Endothelial cell (in vitro differentiated cells): ENCODE results near the gene GNAQ. TPM values are rescaled to one million over a fixed set of nuclear protein-coding genes. Genes with fewer than 3 reads are reported as not detected.
A peak's percentile ranks its signal among the peaks of the same experiment; 100 is the strongest.

Source experiments
- DNase-seq: peaks from one replicate; pipeline ENCODE4 v3.0.0; 2021; ENCODE audit warnings: low spot score
- H3K27ac Mint-ChIP-seq: one replicate; pipeline ENCODE4 v1.8.0; 2021; ENCODE audit warnings: mixed read lengths, inconsistent platforms; ENCODE audit not compliant: unreplicated experiment
- H3K27me3 Mint-ChIP-seq: one replicate; pipeline ENCODE4 v1.8.0; 2021; ENCODE audit warnings: mild to moderate bottlenecking, moderate library complexity, mixed read lengths, inconsistent platforms; ENCODE audit not compliant: unreplicated experiment
- H3K36me3 Mint-ChIP-seq: one replicate; pipeline ENCODE4 v1.8.0; 2021; ENCODE audit warnings: mild to moderate bottlenecking, low read depth, mixed read lengths, inconsistent platforms; ENCODE audit not compliant: unreplicated experiment
- H3K4me1 Mint-ChIP-seq: one replicate; pipeline ENCODE4 v1.8.0; 2021; ENCODE audit warnings: mild to moderate bottlenecking, mixed read lengths, inconsistent platforms; ENCODE audit not compliant: unreplicated experiment
- H3K4me3 Mint-ChIP-seq: one replicate; pipeline ENCODE4 v1.8.0; 2021; ENCODE audit warnings: mild to moderate bottlenecking, mixed read lengths, inconsistent platforms; ENCODE audit not compliant: unreplicated experiment
- H3K9me3 Mint-ChIP-seq: one replicate; pipeline ENCODE4 v1.8.0; 2021; ENCODE audit warnings: mixed read lengths, inconsistent platforms; ENCODE audit not compliant: unreplicated experiment
- total RNA-seq: library from RNA; stranded (reverse); fragmentation: NEBNext Ultra II Directional; extraction: Animal tissue kit (Norgen Biotek cat#: 25700); gene quantifications from one replicate; pipeline ENCODE4 v1.2.1, GENCODE V29; 2021; ENCODE audit not compliant: unreplicated experiment
- TF ChIP-seq, protein P1 (sequence below): fragments of 200-600 bp; sonication (generic); IDR thresholded peaks from one replicate; pipeline ENCODE4 v1.5.0; 2021; ENCODE audit warnings: antibody characterized with exemption; ENCODE audit not compliant: unreplicated experiment

GNAQ gene
- total RNA-seq, 1 donor from 2014 or later = 94.6 TPM

DNA sequence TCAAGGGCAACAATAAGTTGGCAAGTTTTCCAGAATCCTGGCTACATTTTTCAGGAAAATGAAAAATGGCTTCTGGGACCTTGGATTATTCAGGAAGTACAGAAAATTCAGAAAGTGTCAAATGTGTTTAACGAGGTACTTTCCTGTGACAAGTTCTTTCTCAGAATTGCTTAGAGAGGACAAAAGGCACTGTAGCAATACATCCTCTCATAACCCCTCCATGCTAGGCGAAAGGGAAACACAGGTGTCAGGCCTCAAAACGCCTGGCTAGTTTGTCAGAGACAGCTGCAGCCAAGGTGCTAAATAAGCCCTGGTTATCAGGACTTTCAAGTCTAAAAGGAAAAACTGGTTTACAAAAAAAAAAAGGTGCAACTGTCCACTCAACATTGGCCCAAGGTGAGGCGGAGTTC is 115.2 kb downstream of the GNAQ start:
- DNase-seq = no peak
- Mint-ChIP-seq H3K9me3 (no peaks in the 10 kb centered on the region), H3K27ac (no peak overlapping the region), H3K4me3 (no peak overlapping the region), H3K27me3 (no peaks in the 10 kb centered on the region), H3K4me1 (peaks cover 22% of the 10 kb centered on the region), H3K36me3 (peaks cover 2% of the 10 kb centered on the region)
- TF ChIP-seq, protein P1, sequence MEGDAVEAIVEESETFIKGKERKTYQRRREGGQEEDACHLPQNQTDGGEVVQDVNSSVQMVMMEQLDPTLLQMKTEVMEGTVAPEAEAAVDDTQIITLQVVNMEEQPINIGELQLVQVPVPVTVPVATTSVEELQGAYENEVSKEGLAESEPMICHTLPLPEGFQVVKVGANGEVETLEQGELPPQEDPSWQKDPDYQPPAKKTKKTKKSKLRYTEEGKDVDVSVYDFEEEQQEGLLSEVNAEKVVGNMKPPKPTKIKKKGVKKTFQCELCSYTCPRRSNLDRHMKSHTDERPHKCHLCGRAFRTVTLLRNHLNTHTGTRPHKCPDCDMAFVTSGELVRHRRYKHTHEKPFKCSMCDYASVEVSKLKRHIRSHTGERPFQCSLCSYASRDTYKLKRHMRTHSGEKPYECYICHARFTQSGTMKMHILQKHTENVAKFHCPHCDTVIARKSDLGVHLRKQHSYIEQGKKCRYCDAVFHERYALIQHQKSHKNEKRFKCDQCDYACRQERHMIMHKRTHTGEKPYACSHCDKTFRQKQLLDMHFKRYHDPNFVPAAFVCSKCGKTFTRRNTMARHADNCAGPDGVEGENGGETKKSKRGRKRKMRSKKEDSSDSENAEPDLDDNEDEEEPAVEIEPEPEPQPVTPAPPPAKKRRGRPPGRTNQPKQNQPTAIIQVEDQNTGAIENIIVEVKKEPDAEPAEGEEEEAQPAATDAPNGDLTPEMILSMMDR = no peak

DNA sequence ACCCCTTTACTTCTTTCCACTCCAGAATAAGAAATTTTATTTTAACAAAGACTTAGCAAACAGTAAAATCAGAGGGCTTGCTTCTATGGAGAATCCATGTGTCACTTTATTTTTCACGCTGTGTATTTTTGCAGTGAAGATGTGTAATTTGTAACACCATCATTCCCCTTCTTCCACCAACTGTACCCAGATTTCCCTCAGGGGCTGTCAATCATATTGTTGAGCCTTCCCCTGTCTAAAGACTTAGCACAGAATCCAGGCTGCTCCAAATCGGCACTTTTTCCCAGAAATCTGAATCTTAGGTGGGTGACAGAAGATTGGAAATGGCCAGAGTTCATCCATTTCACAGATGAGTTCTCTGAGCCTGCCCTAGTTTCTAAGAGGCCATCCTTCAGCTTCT is 115.9 kb downstream of the GNAQ start:
- no peaks in the 10 kb centered on the region for H3K27me3 Mint-ChIP-seq
- no peaks in the 10 kb centered on the region for H3K9me3 Mint-ChIP-seq
- TF ChIP-seq, protein P1 = no peak
- H3K4me1 Mint-ChIP-seq = peaks cover 26% of the 10 kb centered on the region
- no peak overlapping the region for H3K27ac Mint-ChIP-seq
- DNase-seq = no peak
- peaks cover 2% of the 10 kb centered on the region for H3K36me3 Mint-ChIP-seq
- no peak overlapping the region for H3K4me3 Mint-ChIP-seq

DNA sequence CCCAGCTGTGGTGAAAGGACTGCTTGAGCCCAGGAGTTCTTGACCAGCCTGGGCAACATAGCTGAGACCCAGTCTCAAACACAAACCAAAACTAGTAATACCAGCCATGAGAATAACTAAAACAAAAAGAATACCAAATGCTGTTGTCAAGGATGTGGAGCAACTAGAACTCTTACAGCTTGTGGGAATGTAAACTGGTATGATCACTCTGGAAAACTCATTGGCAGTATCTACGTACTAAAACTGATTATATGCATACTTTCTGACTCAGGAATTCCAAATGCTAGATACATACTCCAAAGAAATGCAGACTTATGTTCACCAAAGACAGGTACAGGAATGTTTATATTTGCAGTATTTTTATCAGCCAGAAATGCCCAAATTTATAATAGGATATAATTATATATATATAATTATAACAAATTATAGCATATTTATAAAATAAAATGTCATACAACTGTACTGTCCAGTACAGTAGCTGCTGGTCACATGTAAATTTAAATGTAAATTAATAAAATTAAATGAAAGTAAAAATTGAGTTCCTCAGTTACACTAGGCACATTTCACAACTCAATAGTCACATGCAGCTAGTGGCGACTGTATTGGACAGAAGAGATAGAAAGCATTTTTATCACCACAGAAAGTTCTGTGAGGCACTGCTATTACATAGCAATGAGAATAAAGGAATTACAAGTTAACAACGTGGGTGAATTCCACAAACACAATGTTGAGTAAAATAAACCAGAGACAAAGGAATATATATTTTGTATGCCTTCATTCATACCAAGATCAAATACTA is 118.5 kb downstream of the GNAQ start:
- H3K27ac Mint-ChIP-seq = no peak overlapping the region
- H3K27me3 Mint-ChIP-seq = peaks cover 1% of the 10 kb centered on the region
- no peaks in the 10 kb centered on the region for H3K9me3 Mint-ChIP-seq
- TF ChIP-seq, protein P1 = no peak
- H3K36me3 Mint-ChIP-seq = no peaks in the 10 kb centered on the region
- H3K4me3 Mint-ChIP-seq = no peak overlapping the region
- no peak for DNase-seq
- peaks cover 42% of the 10 kb centered on the region for H3K4me1 Mint-ChIP-seq

DNA sequence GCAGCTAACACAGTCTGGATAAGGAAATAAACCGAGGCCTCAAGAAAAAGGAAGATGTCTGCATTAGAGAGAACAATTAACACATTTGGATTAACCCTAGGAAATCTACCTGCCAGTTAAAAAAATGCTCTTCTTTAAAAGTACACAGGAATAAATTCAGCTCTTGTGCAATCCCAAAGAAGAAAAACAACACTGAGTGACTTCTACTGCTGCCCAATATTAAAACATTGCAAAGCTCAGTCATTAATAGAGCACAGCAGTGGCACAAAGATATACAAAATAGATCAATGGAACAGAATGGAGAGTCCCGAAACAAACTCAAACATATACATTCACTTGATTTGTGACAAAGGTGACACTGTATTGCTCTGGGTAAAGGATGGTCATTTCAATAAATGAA is 119.7 kb downstream of the GNAQ start:
- Mint-ChIP-seq H3K4me3 (no peak overlapping the region), H3K9me3 (no peaks in the 10 kb centered on the region), H3K27ac (no peak overlapping the region), H3K27me3 (peaks cover 1% of the 10 kb centered on the region), H3K4me1 (peaks cover 44% of the 10 kb centered on the region), H3K36me3 (no peaks in the 10 kb centered on the region)
- TF ChIP-seq, protein P1 = no peak
- no peak for DNase-seq

DNA sequence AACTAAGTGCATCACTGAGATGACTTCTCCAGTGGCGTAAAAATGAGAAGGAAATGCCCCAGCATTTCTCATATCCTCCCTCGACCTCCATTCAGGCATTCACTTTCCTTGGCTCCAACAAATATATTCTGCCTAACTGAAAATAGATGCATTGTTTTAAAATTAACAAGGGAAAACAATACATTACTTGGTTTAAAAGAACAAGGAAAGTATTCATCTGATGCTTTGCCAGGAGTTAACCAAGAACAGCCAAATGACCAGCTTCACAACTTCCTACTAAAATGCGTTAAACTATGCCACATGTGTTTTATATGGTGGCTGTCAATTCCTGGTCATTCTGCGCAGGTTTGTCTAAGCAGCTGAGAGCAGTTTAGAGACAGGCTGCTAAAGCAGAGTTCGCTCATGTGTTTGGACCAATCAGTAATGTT is 121.4 kb downstream of the GNAQ start:
- TF ChIP-seq, protein P1 = no peak
- peak overlapping the region; percentile 47 for H3K4me3 Mint-ChIP-seq
- no peak overlapping the region for H3K27ac Mint-ChIP-seq
- H3K36me3 Mint-ChIP-seq = no peaks in the 10 kb centered on the region
- DNase-seq = no peak
- H3K4me1 Mint-ChIP-seq = peaks cover 34% of the 10 kb centered on the region
- peaks cover 3% of the 10 kb centered on the region for H3K27me3 Mint-ChIP-seq
- no peaks in the 10 kb centered on the region for H3K9me3 Mint-ChIP-seq
